HL-60 (cell line): ENCODE results near the gene KIF12.

Experiments
- GABPA ChIP-seq: IDR thresholded peaks from 2 replicates; pipeline ENCODE4 v1.6.1; 2012; ENCODE audit warnings: low read depth
- POLR2AphosphoS5 ChIP-seq: IDR thresholded peaks from 2 replicates; pipeline ENCODE4 v1.6.1; 2012; ENCODE audit warnings: low read depth
- TF ChIP-seq, protein P1 (sequence below): IDR thresholded peaks from one replicate; pipeline ENCODE4 v1.5.1; 2011; ENCODE audit warnings: low read length, control low read depth, inconsistent platforms; ENCODE audit not compliant: insufficient read depth

DNA sequence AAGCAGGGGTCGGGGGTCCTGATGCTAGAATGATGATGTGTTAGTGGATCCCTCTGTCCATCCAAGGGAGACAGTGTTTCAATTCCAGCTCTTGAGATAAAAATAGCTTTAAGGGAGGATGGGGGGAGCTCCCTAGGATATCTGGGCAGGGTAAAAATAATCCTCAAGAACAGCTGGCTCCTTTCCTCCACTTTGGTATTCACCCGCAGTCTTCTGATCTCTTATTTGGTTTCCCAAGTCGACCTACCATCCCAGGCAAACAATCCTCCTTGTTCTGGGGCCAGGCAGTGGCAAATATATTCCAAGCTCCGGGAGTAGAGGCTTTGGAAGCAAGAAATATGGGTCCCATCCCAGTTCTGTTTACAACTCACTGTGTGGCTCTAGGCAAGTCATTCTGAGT lies 41.8 kb upstream of the KIF12 start:
- TF ChIP-seq POLR2AphosphoS5, result no peak
- TF ChIP-seq, protein P1, sequence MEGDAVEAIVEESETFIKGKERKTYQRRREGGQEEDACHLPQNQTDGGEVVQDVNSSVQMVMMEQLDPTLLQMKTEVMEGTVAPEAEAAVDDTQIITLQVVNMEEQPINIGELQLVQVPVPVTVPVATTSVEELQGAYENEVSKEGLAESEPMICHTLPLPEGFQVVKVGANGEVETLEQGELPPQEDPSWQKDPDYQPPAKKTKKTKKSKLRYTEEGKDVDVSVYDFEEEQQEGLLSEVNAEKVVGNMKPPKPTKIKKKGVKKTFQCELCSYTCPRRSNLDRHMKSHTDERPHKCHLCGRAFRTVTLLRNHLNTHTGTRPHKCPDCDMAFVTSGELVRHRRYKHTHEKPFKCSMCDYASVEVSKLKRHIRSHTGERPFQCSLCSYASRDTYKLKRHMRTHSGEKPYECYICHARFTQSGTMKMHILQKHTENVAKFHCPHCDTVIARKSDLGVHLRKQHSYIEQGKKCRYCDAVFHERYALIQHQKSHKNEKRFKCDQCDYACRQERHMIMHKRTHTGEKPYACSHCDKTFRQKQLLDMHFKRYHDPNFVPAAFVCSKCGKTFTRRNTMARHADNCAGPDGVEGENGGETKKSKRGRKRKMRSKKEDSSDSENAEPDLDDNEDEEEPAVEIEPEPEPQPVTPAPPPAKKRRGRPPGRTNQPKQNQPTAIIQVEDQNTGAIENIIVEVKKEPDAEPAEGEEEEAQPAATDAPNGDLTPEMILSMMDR, result no peak
- TF ChIP-seq GABPA, result no peak
